Psoas muscle (tissue), 8 donors: ENCODE measurements around the gene NTSR2. TPM values are rescaled to one million over a fixed set of nuclear protein-coding genes. Genes with fewer than 3 reads are reported as not detected.

Experiments used
- ATAC-seq, 4 donors: fragments of 200-7000 bp; cut with Tn5 transposase; one replicate each; pipeline ENCODE4 v1.9.1; 2020; ENCODE audit warnings: moderate library complexity in 3 of 4, mild to moderate bottlenecking in 2 of 4
- DNase-seq, 2 donors: peaks; one replicate each; pipeline ENCODE4 v3.0.0-alpha.2; 2020
- H3K27ac ChIP-seq: fragments of 200-600 bp; one replicate; pipeline ENCODE4 v1.8.0; 2022
- H3K27me3 ChIP-seq, 3 donors: fragments of 200-600 bp in 1 of 3; one replicate each; pipeline versions ENCODE4 v1.6.1 to v1.8.0; 2013 to 2022; ENCODE audit warnings: low read length in 2 of 3, mild to moderate bottlenecking in 2 of 3, moderate library complexity in 1 of 3; ENCODE audit not compliant: insufficient read depth in 3 of 3
- H3K36me3 ChIP-seq, 2 donors: fragments of 200-600 bp in 1 of 2; one replicate each; pipeline versions ENCODE4 v1.6.1 to v1.8.0; 2013 to 2022; ENCODE audit warnings: low read depth in 1 of 2, mild to moderate bottlenecking in 1 of 2, moderate library complexity in 1 of 2; ENCODE audit not compliant: insufficient read depth in 1 of 2
- H3K4me1 ChIP-seq: fragments of 200-600 bp; one replicate; pipeline ENCODE4 v1.8.0; 2022
- H3K4me3 ChIP-seq: fragments of 200-600 bp; one replicate; pipeline ENCODE4 v1.8.0; 2022; ENCODE audit warnings: mild to moderate bottlenecking
- H3K9me3 ChIP-seq: fragments of 200-600 bp; one replicate; pipeline ENCODE4 v1.8.0; 2022
- WGBS, 3 donors: extraction: QIAGEN DNeasy Blood & Tissue Kit; methylation state at CpG; one replicate each; pipeline versions ENCODE4 v1.1.6 to v1.1.7; 2013; 5-methylcytosine and 5-hydroxymethylcytosine counted together
- intact Hi-C, 2 donors: fragments of 100-400 bp; cut with DNase I; formaldehyde crosslinking; loops; one replicate each; pipeline versions ENCODE4 v1.11.0 to v1.14.2; 2022
- polyA plus RNA-seq, 3 donors: library from polyadenylated mRNA; stranded (reverse); fragments of 200-250 nt; gene quantifications; one replicate each; pipeline ENCODE4 v1.2.3, GENCODE V29; 2013
- total RNA-seq, 4 donors: library from RNA; stranded (reverse); fragmentation: NEBNext Ultra II Directional in 2 of 4; extraction: Animal tissue kit (Norgen Biotek cat#: 25700) in 2 of 4; gene quantifications; one replicate each; pipeline versions ENCODE4 v1.2.1 to v1.2.4, GENCODE V29; 2021 to 2023
- TF ChIP-seq, protein P1 (sequence below): fragments of 200-600 bp; IDR thresholded peaks from one replicate; pipeline ENCODE4 v1.8.0; 2022; ENCODE audit warnings: antibody characterized with exemption
- donor health status: healthy with polysubstance abuse.
- donor health status: DM: no; HTN: no; CAD: no; lungs with moderate emphysema.
- donor health status: Bipolar disorder and iron deficiency.
- donor health status: healthy.
- donor health status: DM: yes; HTN: yes; CAD: no.
- donor health status: DM: no; HTN: no; CAD: no.
- donor health status: DM: no; HTN: no; CAD: no.
- donor health status: DM: yes; HTN: yes; CAD: no.

NTSR2 gene
- total and polyA plus RNA-seq, 7 donors, result 0.18 to 0.97 (median 0.35) TPM; not detected in 1

DNA sequence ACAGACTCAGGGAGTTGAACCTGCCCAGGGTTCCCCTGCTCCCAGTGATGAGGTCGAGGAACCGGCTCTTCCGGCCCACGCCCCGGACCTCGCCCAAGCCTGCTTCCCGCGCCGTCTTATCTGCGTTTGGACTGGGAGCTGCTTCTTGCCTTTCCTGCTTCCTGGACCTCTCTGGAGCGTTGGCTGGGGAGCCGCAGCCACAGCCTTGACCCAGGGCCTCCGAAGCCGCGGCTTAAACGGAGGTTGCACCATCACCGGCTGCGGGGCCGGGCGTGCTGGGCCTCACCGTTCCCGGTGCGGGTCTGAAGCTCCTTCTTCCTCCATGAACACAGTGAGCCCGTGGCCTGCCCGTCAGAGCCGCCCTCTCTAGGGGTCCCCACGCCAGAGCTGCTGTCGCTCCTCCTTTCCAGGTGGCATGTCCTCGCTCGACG is 13.3 kb downstream of the NTSR2 start:
- 84 to 90% (median 88%) methylated on average over 29 to 31 of the region's 31 CpGs for WGBS, 3 donors
- DNase-seq (no peak), ATAC-seq (no peak)
- no peak overlapping the region for H3K4me3 ChIP-seq
- no peaks in the 10 kb centered on the region for H3K9me3 ChIP-seq
- no peaks in the 10 kb centered on the region for H3K36me3 ChIP-seq
- peaks cover 11% of the 10 kb centered on the region for H3K4me1 ChIP-seq
- TF ChIP-seq, protein P1, sequence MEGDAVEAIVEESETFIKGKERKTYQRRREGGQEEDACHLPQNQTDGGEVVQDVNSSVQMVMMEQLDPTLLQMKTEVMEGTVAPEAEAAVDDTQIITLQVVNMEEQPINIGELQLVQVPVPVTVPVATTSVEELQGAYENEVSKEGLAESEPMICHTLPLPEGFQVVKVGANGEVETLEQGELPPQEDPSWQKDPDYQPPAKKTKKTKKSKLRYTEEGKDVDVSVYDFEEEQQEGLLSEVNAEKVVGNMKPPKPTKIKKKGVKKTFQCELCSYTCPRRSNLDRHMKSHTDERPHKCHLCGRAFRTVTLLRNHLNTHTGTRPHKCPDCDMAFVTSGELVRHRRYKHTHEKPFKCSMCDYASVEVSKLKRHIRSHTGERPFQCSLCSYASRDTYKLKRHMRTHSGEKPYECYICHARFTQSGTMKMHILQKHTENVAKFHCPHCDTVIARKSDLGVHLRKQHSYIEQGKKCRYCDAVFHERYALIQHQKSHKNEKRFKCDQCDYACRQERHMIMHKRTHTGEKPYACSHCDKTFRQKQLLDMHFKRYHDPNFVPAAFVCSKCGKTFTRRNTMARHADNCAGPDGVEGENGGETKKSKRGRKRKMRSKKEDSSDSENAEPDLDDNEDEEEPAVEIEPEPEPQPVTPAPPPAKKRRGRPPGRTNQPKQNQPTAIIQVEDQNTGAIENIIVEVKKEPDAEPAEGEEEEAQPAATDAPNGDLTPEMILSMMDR, result no peak
- no peak overlapping the region for H3K27ac ChIP-seq
- intact Hi-C loops, result loop anchor here in 1 of 2 donors (5.0 kb wide), 1 partner anchor 54 kb away; no protein-coding TSS in a partner anchor
- H3K27me3 ChIP-seq, result no peaks in the 10 kb centered on the region

DNA sequence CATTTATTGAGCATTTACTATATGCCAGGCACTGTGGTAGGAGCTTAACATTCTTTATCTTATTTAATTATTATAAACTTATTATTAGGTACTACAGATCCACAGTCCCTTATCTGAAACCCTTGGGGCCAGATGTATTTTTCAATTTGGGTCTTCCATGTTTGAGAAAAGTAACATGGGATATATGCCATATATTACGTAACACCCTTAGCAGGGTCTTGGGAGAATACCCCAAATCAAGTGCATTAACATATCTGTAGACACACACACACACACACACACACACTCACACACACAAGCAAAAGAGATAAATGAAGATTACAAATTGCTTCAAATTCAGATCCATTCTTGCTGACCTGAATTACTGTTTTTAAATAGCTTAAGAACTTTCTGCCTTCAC is 13.7 kb downstream of the NTSR2 start:
- Histone ChIP-seq H3K27ac (no peak overlapping the region), H3K27me3 (no peaks in the 10 kb centered on the region), H3K4me3 (no peak overlapping the region), H3K36me3 (no peaks in the 10 kb centered on the region), H3K4me1 (peaks cover 11% of the 10 kb centered on the region), H3K9me3 (no peaks in the 10 kb centered on the region)
- TF ChIP-seq, protein P1, result no peak
- 93 to 96% (median 93%) methylated on average over 1 of the region's 1 CpG for WGBS, 3 donors
- DNase-seq (no peak), ATAC-seq (no peak)
- intact Hi-C loops, result loop anchor here in 1 of 2 donors (5.0 kb wide), 1 partner anchor 54 kb away; no protein-coding TSS in a partner anchor

DNA sequence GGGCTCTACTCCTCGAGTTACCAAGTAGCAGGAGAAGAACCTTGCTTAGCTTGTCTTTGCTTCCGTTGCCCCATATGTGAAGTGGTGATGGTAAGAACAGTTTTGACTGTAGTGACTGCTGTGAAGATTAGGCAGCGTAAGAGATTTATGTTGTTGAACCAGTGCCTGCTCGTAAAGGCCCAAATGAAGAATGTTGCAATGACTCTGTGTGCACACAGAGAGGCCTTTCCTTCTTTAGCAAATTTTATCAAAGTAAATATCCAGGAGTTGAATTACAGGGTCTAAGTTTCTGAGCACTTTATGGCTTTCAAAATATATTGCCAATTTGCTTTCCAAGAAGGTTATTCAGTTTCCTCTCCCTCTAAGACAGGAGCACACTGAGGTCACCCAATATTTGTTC is 14.5 kb downstream of the NTSR2 start:
- TF ChIP-seq, protein P1, result no peak
- no peak for DNase-seq
- H3K36me3 ChIP-seq, result no peaks in the 10 kb centered on the region
- no peak overlapping the region for H3K27ac ChIP-seq
- H3K4me3 ChIP-seq, result no peak overlapping the region
- intact Hi-C loops, result loop anchor here in 1 of 2 donors (5.0 kb wide), 1 partner anchor 53 kb away; no protein-coding TSS in a partner anchor
- H3K27me3 ChIP-seq, result no peaks in the 10 kb centered on the region
- WGBS, 3 donors, result 54 to 75% (median 56%) methylated on average over 4 of the region's 4 CpGs
- peaks cover 11% of the 10 kb centered on the region for H3K4me1 ChIP-seq
- no peaks in the 10 kb centered on the region for H3K9me3 ChIP-seq
- no peak for ATAC-seq

DNA sequence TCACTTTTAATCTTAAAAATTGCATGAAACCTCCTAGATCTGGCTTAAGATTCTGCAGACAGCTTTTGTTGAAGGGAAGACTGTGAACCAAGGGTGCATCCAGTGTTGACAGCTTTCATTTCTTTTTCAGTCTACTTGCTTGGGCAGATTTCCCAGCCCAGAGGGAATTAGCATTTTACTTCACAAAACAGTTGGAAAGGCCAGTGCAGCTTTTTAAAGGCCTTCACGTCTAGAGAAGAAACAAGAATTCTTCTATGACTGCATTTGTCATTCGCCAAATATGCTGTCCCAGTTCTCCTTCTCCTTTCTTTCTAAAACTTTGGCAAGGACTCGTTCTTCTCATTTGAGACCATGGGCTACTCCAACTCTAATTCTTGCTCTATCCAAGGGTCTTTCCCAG is 17.4 kb downstream of the NTSR2 start:
- Histone ChIP-seq H3K4me1 (no peaks in the 10 kb centered on the region), H3K4me3 (no peak overlapping the region), H3K36me3 (no peaks in the 10 kb centered on the region), H3K27ac (no peak overlapping the region), H3K9me3 (no peaks in the 10 kb centered on the region), H3K27me3 (no peaks in the 10 kb centered on the region)
- DNase-seq (no peak), ATAC-seq (no peak)
- TF ChIP-seq, protein P1, result no peak
- intact Hi-C loops, result no loop called here
- WGBS, 3 donors, result 51 to 63% (median 52%) methylated on average over 3 of the region's 3 CpGs
